OCI-LY7 (cell line): ENCODE measurements around the gene STAT5B.

Experiments used
- EZH2phosphoT487 ChIP-seq: fragments of 200-600 bp; sonication (generic); IDR thresholded peaks from 2 replicates; pipeline ENCODE4 v1.6.1; 2018; ENCODE audit warnings: low read depth, borderline replicate concordance, mild to moderate bottlenecking, mixed run types, antibody characterized with exemption, low read length, moderate library complexity, mixed read lengths
- TF ChIP-seq, protein P1 (sequence below): fragments of 200-600 bp; sonication (generic); conservative IDR thresholded peaks from 2 replicates; pipeline ENCODE4 v1.5.1; 2014; ENCODE audit warnings: mild to moderate bottlenecking, antibody characterized with exemption, low read length, moderate library complexity, mixed read lengths

- TF ChIP-seq, protein P1, sequence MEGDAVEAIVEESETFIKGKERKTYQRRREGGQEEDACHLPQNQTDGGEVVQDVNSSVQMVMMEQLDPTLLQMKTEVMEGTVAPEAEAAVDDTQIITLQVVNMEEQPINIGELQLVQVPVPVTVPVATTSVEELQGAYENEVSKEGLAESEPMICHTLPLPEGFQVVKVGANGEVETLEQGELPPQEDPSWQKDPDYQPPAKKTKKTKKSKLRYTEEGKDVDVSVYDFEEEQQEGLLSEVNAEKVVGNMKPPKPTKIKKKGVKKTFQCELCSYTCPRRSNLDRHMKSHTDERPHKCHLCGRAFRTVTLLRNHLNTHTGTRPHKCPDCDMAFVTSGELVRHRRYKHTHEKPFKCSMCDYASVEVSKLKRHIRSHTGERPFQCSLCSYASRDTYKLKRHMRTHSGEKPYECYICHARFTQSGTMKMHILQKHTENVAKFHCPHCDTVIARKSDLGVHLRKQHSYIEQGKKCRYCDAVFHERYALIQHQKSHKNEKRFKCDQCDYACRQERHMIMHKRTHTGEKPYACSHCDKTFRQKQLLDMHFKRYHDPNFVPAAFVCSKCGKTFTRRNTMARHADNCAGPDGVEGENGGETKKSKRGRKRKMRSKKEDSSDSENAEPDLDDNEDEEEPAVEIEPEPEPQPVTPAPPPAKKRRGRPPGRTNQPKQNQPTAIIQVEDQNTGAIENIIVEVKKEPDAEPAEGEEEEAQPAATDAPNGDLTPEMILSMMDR = no peak
- no peak for TF ChIP-seq EZH2phosphoT487
Measured at GRCh38 chr17:42282478-42283080, 6.4 kb upstream of the STAT5B start.
